KOPT-K1 (cell line): ENCODE results near the gene ASB3.
"Not testable (repeated sequence)": the region's sequence is repeated elsewhere in the genome, so short reads cannot be mapped to it uniquely, and the experiment has no call there.

Experiments
- H3K27ac ChIP-seq: fragments of 200-600 bp; sonication (generic); 2 replicates; pipeline ENCODE4 v1.5.1; 2016; ENCODE audit warnings: antibody characterized with exemption, mild to moderate bottlenecking, low read depth, low read length; ENCODE audit not compliant: poor library complexity, severe bottlenecking
- H3K36me3 ChIP-seq: fragments of 200-600 bp; sonication (generic); 2 replicates; pipeline ENCODE4 v1.5.1; 2017; ENCODE audit warnings: antibody characterized with exemption, mild to moderate bottlenecking, low read length, moderate library complexity; ENCODE audit not compliant: insufficient read depth
- H3K9me3 ChIP-seq: fragments of 200-600 bp; sonication (generic); 2 replicates; pipeline ENCODE4 v1.5.1; 2017; ENCODE audit warnings: antibody characterized with exemption, low read length, mild to moderate bottlenecking; ENCODE audit not compliant: insufficient read depth, poor library complexity, severe bottlenecking

Gene ASB3

GRCh38 chr2:53727921-53728320 is 58.8 kb downstream of the ASB3 start:
- Histone ChIP-seq H3K9me3 (peaks cover 9% of the 10 kb centered on the region), H3K36me3 (peaks cover 45% of the 10 kb centered on the region), H3K27ac (no peak overlapping the region)

GRCh38 chr2:53725662-53726061 is 61.1 kb downstream of the ASB3 start:
- Histone ChIP-seq H3K9me3 (peaks cover 6% of the 10 kb centered on the region), H3K27ac (no peak overlapping the region)

GRCh38 chr2:53724536-53724935 is 62.2 kb downstream of the ASB3 start:
- Histone ChIP-seq H3K36me3 (peaks cover 19% of the 10 kb centered on the region), H3K9me3 (no peaks in the 10 kb centered on the region), H3K27ac (no peak overlapping the region)

More at GRCh38 chr2:53725662-53726061, 61.1 kb downstream of the ASB3 start:
- H3K36me3 ChIP-seq, result peaks cover 30% of the 10 kb centered on the region

- H3K36me3 ChIP-seq, result peaks cover 10% of the 10 kb centered on the region; the same call in 1 of the 2 replicates
- not testable (repeated sequence) for H3K9me3 ChIP-seq, H3K27ac ChIP-seq
Measured at GRCh38 chr2:53720944-53721343, 65.8 kb downstream of the ASB3 start.

- Histone ChIP-seq H3K9me3 (peaks cover 4% of the 10 kb centered on the region), H3K27ac (no peak overlapping the region), H3K36me3 (peaks cover 48% of the 10 kb centered on the region)
Measured at GRCh38 chr2:53715568-53715967, 71.2 kb downstream of the ASB3 start.

GRCh38 chr2:53711271-53711780 is 75.4 kb downstream of the ASB3 start:
- H3K27ac ChIP-seq, result no peak overlapping the region
- H3K9me3 ChIP-seq, result peaks cover 32% of the 10 kb centered on the region
- H3K36me3 ChIP-seq, result peaks cover 87% of the 10 kb centered on the region

- peaks cover 75% of the 10 kb centered on the region for H3K36me3 ChIP-seq
- peaks cover 32% of the 10 kb centered on the region for H3K9me3 ChIP-seq
Measured at GRCh38 chr2:53708988-53709387, 77.8 kb downstream of the ASB3 start.

GRCh38 chr2:53701221-53701620 is 85.5 kb downstream of the ASB3 start:
- no peaks in the 10 kb centered on the region for H3K9me3 ChIP-seq
- H3K36me3 ChIP-seq, result peaks cover 39% of the 10 kb centered on the region
- no peak overlapping the region for H3K27ac ChIP-seq

More at GRCh38 chr2:53708988-53709387, 77.8 kb downstream of the ASB3 start:
- H3K27ac ChIP-seq, result no peak overlapping the region

GRCh38 chr2:53697686-53698085 is 89.1 kb downstream of the ASB3 start:
- H3K36me3 ChIP-seq, result peaks cover 40% of the 10 kb centered on the region
- no peaks in the 10 kb centered on the region for H3K9me3 ChIP-seq
- H3K27ac ChIP-seq, result no peak overlapping the region

- peaks cover 42% of the 10 kb centered on the region for H3K36me3 ChIP-seq
- no peak overlapping the region for H3K27ac ChIP-seq
Measured at GRCh38 chr2:53697092-53697491, 89.7 kb downstream of the ASB3 start.

GRCh38 chr2:53695575-53695974 is 91.2 kb downstream of the ASB3 start:
- peaks cover 49% of the 10 kb centered on the region for H3K36me3 ChIP-seq
- H3K9me3 ChIP-seq, result no peaks in the 10 kb centered on the region
- H3K27ac ChIP-seq, result no peak overlapping the region

More at GRCh38 chr2:53697092-53697491, 89.7 kb downstream of the ASB3 start:
- no peaks in the 10 kb centered on the region for H3K9me3 ChIP-seq

GRCh38 chr2:53694096-53694771 is 92.5 kb downstream of the ASB3 start:
- Histone ChIP-seq H3K27ac (no peak overlapping the region), H3K9me3 (no peaks in the 10 kb centered on the region), H3K36me3 (peaks cover 44% of the 10 kb centered on the region)

- Histone ChIP-seq H3K36me3 (peaks cover 44% of the 10 kb centered on the region), H3K9me3 (no peaks in the 10 kb centered on the region), H3K27ac (no peak overlapping the region)
Measured at GRCh38 chr2:53690876-53691275, 95.9 kb downstream of the ASB3 start.

GRCh38 chr2:53672881-53673522 is 113.8 kb downstream of the ASB3 start:
- H3K9me3 ChIP-seq, result no peaks in the 10 kb centered on the region
- peaks cover 12% of the 10 kb centered on the region; the same call in 1 of the 2 replicates for H3K36me3 ChIP-seq
- H3K27ac ChIP-seq, result no peak overlapping the region

GRCh38 chr2:53670331-53670730 is 116.4 kb downstream of the ASB3 start:
- Histone ChIP-seq H3K36me3 (peaks cover 12% of the 10 kb centered on the region; the same call in 1 of the 2 replicates), H3K27ac (no peak overlapping the region), H3K9me3 (no peaks in the 10 kb centered on the region)
